ENCODE results near the gene IGFBP2.

GRCh38 chr2:216695401-216695821 lies 62.2 kb downstream of the IGFBP2 start, which contains the start of gene IGFBP5:
- no peak for TF ChIP-seq CTCF (optimal IDR thresholded peaks at IDR 0.05 in 1 of 3, IDR thresholded peaks at IDR 0.05 in 1 of 3, conservative IDR thresholded peaks at IDR 0.05 in 1 of 3; ENCODE audit: extremely low read depth in 1 of 3, insufficient read depth in 2 of 3, low read length in 3 of 3)
- no peak for TF ChIP-seq EZH2 (IDR thresholded peaks at IDR 0.05; ENCODE audit: low read length)

Measured in keratinocyte (primary cell).